Transverse colon (tissue), 4 donors: ENCODE data around the gene ESYT1. TPM values are rescaled to one million over a fixed set of nuclear protein-coding genes. Genes with fewer than 3 reads are reported as not detected.

ENCODE experiments used
- DNase-seq: peaks from one replicate; pipeline ENCODE4 v3.0.0-alpha.2; 2019
- H3K27ac ChIP-seq, 4 donors: fragments of 200-600 bp; sonication (generic); 2 replicates each; pipeline ENCODE4 v1.5.1; 2016 to 2018; ENCODE audit warnings: inconsistent platforms in 4 of 4
- H3K27me3 ChIP-seq: fragments of 200-600 bp; sonication (generic); 2 replicates; pipeline ENCODE4 v1.5.1; 2017; ENCODE audit warnings: inconsistent platforms
- H3K36me3 ChIP-seq, 4 donors: fragments of 200-600 bp; sonication (generic); 2 replicates each; pipeline ENCODE4 v1.5.1; 2017 to 2019; ENCODE audit warnings: inconsistent platforms in 4 of 4
- H3K4me1 ChIP-seq, 4 donors: fragments of 200-600 bp; sonication (generic); 2 replicates each; pipeline ENCODE4 v1.5.1; 2017 to 2020; ENCODE audit warnings: inconsistent platforms in 4 of 4
- H3K4me3 ChIP-seq, 4 donors: fragments of 200-600 bp; sonication (generic); 1 replicate in 1 of 4; 2 replicates in 3 of 4; pipeline versions ENCODE4 v1.5.1 to v1.6.1; 2017 to 2019; ENCODE audit warnings: inconsistent platforms in 4 of 4
- H3K9me3 ChIP-seq, 2 donors: fragments of 200-600 bp; sonication (generic); 2 replicates each; pipeline ENCODE4 v1.5.1; 2017 to 2019; ENCODE audit warnings: inconsistent platforms in 2 of 2
- EP300 ChIP-seq: sonication (generic); formaldehyde crosslinking; IDR thresholded peaks from one replicate; pipeline ENCODE4 v1.6.1; 2017; ENCODE audit warnings: antibody characterized with exemption, low read depth
- POLR2A ChIP-seq: fragments of 450-650 bp; IDR thresholded peaks from one replicate; pipeline ENCODE4 v1.6.1; 2016; ENCODE audit warnings: antibody characterized with exemption, mild to moderate bottlenecking, moderate library complexity
- POLR2AphosphoS5 ChIP-seq, 3 donors: sonication (generic); formaldehyde crosslinking; IDR thresholded peaks; one replicate each; pipeline ENCODE4 v1.6.1; 2016; ENCODE audit warnings: antibody characterized with exemption in 3 of 3
- WGBS, 2 donors: methylation state at CpG; one replicate each; pipeline ENCODE4 v1.1.5; 2018; ENCODE audit warnings: low coverage in 1 of 2; 5-methylcytosine and 5-hydroxymethylcytosine counted together
- in situ Hi-C, 4 donors: fragments of 200-750 bp; cut with MboI; loops; one replicate each; pipeline versions ENCODE4 v1.15.0 to v1.15.1; 2017; ENCODE audit warnings: low sequenced_read_pairs in 3 of 4, low pct_ligation_motif_present in 1 of 4, low pct_unique_long_range_greater_than_20kb in 1 of 4
- intact Hi-C: fragments of 100-400 bp; cut with DNase I; formaldehyde crosslinking; loops from one replicate; pipeline ENCODE4 v1.15.1; 2023; ENCODE audit warnings: low total_unique reads
- total RNA-seq, 4 donors: library from RNA; depleted of rRNA; stranded (reverse); fragments of >200 nt; gene quantifications; one replicate each; pipeline ENCODE4 v1.1.0, GENCODE V29; 2016
- TF ChIP-seq, protein P1 (sequence below), 5 experiments: fragments of 200-600 bp in 3 of 5; fragments of 450-650 bp in 2 of 5; sonication (generic) in 3 of 5; IDR thresholded peaks; 1 replicate in 2 of 5; 2 replicates in 3 of 5; pipeline ENCODE4 v1.5.1; 2016 to 2017; ENCODE audit warnings: antibody characterized with exemption in 5 of 5, inconsistent platforms in 3 of 5, mild to moderate bottlenecking in 2 of 5, moderate library complexity in 1 of 5

ESYT1 gene
- total RNA-seq, 4 donors from 2014 or later = 94.2 to 133 (median 97.9) TPM

DNA sequence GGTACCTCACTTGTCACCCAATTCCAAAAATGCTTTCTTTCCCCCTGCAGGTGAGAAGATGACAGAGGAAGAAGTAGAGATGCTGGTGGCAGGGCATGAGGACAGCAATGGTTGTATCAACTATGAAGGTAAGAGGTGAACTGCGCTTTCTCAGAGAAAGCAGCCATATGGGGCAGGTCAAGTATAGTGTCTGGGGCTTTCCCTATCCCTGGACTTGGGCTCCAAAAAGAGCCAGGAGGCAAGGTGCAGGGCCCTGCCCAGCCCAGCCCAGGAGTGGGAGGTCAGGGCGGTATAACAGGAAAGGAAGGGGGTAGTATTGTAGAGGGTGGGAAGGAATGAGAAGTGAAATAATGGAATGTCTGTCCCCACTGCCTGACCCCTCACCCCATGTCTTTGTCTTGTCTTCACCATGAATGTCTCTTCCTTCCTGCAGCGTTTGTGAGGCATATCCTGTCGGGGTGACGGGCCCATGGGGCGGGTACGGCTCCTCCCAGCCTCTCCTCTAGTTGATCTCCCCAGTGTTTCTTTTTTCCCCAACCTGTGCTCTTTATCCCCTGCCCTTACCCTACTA, 32.2 kb downstream of the ESYT1 start:
- Histone ChIP-seq H3K4me1 (peaks cover 7 to 42% (median 38%) of the 10 kb centered on the region in 4 donors), H3K27me3 (no peaks in the 10 kb centered on the region), H3K36me3 (peaks cover 0 to 32% (median 11%) of the 10 kb centered on the region in 4 donors), H3K27ac (peak overlapping the region; percentile 94 to 100 (median 98)), H3K4me3 (peak overlapping the region; percentile 77 to 94 (median 84)), H3K9me3 (no peaks in the 10 kb centered on the region)
- in situ Hi-C loops (no loop called here), intact Hi-C loops (no loop called here)
- peak; percentile 63 for DNase-seq
- WGBS, 2 donors = 7 to 21% methylated on average over 3 to 7 of the region's 7 CpGs
- TF ChIP-seq POLR2AphosphoS5 (IDR thresholded peaks at IDR 0.05) (peak; percentile 29 to 58 (median 56)), POLR2A (peak; percentile 34)
- TF ChIP-seq, protein P1, sequence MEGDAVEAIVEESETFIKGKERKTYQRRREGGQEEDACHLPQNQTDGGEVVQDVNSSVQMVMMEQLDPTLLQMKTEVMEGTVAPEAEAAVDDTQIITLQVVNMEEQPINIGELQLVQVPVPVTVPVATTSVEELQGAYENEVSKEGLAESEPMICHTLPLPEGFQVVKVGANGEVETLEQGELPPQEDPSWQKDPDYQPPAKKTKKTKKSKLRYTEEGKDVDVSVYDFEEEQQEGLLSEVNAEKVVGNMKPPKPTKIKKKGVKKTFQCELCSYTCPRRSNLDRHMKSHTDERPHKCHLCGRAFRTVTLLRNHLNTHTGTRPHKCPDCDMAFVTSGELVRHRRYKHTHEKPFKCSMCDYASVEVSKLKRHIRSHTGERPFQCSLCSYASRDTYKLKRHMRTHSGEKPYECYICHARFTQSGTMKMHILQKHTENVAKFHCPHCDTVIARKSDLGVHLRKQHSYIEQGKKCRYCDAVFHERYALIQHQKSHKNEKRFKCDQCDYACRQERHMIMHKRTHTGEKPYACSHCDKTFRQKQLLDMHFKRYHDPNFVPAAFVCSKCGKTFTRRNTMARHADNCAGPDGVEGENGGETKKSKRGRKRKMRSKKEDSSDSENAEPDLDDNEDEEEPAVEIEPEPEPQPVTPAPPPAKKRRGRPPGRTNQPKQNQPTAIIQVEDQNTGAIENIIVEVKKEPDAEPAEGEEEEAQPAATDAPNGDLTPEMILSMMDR (IDR thresholded peaks at IDR 0.05) = no peak

DNA sequence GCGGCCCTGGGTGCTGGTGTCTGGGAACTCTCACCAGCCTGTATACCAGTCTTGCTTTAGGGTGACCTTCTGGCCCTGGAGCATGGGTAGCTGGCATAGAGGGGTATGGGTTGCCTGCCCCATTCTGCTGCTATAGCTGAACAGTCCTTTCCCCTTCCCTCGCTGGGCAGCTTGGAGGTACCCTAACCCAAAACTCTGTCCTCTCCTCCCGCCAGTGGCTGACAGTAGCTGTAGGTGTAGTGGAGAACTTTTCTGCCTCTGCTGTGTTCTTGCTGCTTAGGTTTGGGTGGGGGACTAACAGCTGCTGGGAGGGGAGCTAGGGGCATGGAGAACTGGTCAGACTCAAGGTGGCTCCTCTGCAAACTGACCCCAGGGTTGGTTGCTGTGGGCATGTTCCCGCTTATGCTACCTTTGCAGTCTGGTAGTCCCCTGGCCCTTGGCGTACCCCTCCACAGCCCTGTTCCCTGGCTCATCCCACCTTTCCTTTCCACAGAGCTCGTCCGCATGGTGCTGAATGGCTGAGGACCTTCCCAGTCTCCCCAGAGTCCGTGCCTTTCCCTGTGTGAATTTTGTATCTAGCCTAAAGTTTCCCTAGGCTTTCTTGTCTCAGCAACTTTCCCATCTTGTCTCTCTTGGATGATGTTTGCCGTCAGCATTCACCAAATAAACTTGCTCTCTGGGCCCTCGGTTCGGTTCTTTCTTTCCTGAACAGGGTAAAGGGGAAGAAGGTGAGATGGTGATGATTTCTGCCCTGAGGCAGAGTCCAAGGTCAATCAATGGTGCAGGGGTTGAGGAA, 33.0 kb downstream of the ESYT1 start:
- TF ChIP-seq POLR2A (no peak), POLR2AphosphoS5 (IDR thresholded peaks at IDR 0.05) (peak in 1 of 3 donors; percentile 10)
- 63% methylated on average over 11 of the region's 11 CpGs; no CpG with 5 or more reads in 1 of the 2 donors for WGBS, 2 donors
- no peaks in the 10 kb centered on the region for H3K27me3 ChIP-seq
- no peaks in the 10 kb centered on the region for H3K9me3 ChIP-seq
- peaks cover 0 to 32% (median 11%) of the 10 kb centered on the region in 4 donors for H3K36me3 ChIP-seq
- H3K27ac ChIP-seq = peak overlapping the region; percentile 94 to 100 (median 98)
- in situ Hi-C loops (no loop called here), intact Hi-C loops (no loop called here)
- DNase-seq = no peak
- H3K4me3 ChIP-seq = peak overlapping the region; percentile 77 to 94 (median 84)
- peaks cover 7 to 42% (median 38%) of the 10 kb centered on the region in 4 donors for H3K4me1 ChIP-seq

DNA sequence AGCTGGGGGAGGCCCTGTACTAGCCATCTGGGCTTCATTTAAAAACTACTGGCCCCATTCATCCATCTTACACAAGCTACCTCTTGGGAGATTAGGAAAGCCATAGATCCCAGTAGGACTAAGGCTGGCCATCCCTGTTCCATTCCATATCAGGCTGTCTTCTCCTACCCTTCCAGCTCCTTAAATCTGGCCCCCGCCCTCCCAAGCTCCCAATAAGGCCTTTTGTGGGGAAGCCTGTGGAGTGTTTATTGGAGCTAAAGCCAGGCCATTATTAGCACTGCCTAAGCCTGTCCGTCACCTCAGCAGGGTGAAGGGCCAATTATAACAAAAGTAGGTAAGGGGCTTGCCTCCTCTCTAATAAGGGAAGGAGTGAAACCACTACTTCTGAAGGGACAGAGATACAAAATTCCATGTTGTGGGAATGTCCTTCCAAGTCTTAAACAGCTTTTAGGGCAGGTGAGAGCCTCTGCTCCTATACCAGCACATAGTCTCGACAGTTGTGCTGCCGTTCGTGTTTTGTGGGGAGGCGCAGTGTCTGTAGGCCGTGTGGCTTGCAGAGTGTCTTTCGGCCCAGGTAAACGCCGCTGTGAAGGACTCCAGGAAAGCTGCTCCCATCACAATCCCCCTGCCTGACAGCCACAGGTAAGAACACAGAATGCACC, 33.8 kb downstream of the ESYT1 start:
- peak overlapping the region; percentile 94 to 100 (median 98) for H3K27ac ChIP-seq
- no peaks in the 10 kb centered on the region for H3K9me3 ChIP-seq
- peak overlapping the region in 1 of 4 donors; percentile 82 for H3K4me3 ChIP-seq
- H3K36me3 ChIP-seq = peaks cover 0 to 36% (median 11%) of the 10 kb centered on the region in 4 donors
- H3K4me1 ChIP-seq = peaks cover 4 to 38% (median 36%) of the 10 kb centered on the region in 4 donors
- in situ Hi-C loops = no loop called here
- intact Hi-C loops = no loop called here
- TF ChIP-seq, protein P1 (IDR thresholded peaks at IDR 0.05) = no peak
- peak in 1 of 3 donors; percentile 4 for TF ChIP-seq POLR2AphosphoS5 (IDR thresholded peaks at IDR 0.05)
- 54 to 74% methylated on average over 7 to 10 of the region's 10 CpGs for WGBS, 2 donors
- no peak for DNase-seq
- no peaks in the 10 kb centered on the region for H3K27me3 ChIP-seq

DNA sequence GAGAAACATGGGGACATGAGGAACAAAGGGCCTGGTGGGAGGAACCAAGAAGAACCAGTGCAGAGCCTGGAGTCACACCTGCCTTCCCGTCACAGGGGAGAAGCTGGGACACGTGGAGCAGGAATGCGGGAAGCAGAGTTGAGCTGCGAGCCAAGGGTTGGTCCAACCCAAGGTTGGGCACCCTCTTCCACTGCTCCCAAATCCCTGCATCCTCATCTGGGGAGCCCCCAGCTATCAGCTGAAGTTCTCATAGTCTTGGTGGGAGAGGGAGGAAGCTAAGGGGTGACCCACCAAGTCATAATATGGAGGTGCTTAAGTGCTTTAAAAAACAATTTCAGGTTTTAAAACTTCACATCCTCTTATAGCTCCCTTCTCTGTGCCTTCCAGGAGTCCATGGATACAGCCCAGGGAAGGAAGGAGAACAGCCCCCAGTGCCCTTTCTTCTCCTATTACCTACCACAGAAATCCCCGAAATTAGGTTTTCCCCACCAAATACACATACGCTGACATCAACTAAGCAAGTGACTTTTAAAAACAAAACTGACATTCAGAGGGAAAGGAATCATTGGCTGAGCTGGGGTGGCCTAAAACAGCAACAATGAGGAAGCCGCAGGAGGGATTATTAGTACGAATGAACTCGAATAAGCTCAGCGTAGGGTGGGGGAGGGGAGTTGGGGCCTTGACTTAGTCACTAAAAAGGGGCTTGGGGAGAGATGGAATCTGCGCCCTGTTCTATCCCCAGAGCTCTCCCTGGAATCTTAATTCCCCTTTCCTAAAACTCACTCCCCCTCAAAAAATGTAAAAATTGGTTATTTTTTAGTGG, 34.6 kb downstream of the ESYT1 start:
- H3K36me3 ChIP-seq = peaks cover 0 to 41% (median 13%) of the 10 kb centered on the region in 4 donors
- TF ChIP-seq POLR2A = peak; percentile 33
- TF ChIP-seq POLR2AphosphoS5 (IDR thresholded peaks at IDR 0.05) = peak in 2 of 3 donors; percentile 63 to 80
- no peak for TF ChIP-seq EP300
- TF ChIP-seq, protein P1 (IDR thresholded peaks at IDR 0.05) = no peak
- peaks cover 4 to 30% (median 28%) of the 10 kb centered on the region in 4 donors for H3K4me1 ChIP-seq

More for the DNA sequence above, 34.6 kb downstream of the ESYT1 start:
- WGBS, 2 donors = 55 to 56% methylated on average over 10 to 11 of the region's 11 CpGs
- in situ Hi-C loops (no loop called here), intact Hi-C loops (no loop called here)
- Histone ChIP-seq H3K27me3 (no peaks in the 10 kb centered on the region), H3K27ac (peak overlapping the region; percentile 94 to 100 (median 98)), H3K9me3 (no peaks in the 10 kb centered on the region), H3K4me3 (no peak overlapping the region)
- no peak for DNase-seq
